LNCaP clone FGC (cell line): ENCODE measurements around the gene ASCL1.

ENCODE experiments used
- DNase-seq: peaks from one replicate; pipeline ENCODE4 v3.0.0-alpha.2; 2011; ENCODE audit warnings: low read depth
- H3K4me3 ChIP-seq: 2 replicates; pipeline ENCODE4 v1.5.1; 2011; ENCODE audit warnings: mild to moderate bottlenecking, low read depth, low read length, control low read depth
- TF ChIP-seq, protein P1 (sequence below): IDR thresholded peaks from 2 replicates; pipeline ENCODE4 v1.5.1; 2012; ENCODE audit warnings: mild to moderate bottlenecking; ENCODE audit not compliant: control insufficient read depth, insufficient read depth; ENCODE audit errors: extremely low read depth

ASCL1 gene

DNA sequence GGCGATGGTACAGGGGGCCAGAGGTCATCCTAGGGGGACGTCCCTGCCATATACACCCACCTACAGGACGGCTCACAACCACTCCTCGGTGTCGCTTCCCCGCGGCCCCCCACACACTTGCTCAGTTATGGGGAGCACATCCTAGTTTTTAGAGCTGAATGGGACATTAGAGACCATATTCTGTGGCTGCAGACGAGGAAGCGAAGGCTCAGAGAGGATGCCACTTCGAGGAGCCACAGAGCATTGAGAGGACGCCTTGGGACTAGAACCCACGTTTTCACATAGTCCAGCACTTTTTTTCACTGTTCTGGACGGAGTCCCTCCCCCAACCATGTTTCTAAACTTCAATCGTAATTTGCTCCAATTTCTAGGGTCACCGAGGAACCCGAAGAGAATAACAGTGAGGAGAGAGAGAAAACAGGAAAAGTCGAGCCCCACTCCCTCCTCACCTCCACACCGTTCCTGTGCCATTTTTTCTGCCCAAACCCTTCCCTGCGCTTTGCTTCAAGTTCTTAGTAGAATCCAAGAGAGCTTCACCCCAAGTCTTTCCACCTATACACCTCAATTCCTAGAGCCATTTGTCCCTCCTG is 641 bp upstream of the ASCL1 start:
- no peak overlapping the region for H3K4me3 ChIP-seq
- no peak for DNase-seq
- TF ChIP-seq, protein P1, sequence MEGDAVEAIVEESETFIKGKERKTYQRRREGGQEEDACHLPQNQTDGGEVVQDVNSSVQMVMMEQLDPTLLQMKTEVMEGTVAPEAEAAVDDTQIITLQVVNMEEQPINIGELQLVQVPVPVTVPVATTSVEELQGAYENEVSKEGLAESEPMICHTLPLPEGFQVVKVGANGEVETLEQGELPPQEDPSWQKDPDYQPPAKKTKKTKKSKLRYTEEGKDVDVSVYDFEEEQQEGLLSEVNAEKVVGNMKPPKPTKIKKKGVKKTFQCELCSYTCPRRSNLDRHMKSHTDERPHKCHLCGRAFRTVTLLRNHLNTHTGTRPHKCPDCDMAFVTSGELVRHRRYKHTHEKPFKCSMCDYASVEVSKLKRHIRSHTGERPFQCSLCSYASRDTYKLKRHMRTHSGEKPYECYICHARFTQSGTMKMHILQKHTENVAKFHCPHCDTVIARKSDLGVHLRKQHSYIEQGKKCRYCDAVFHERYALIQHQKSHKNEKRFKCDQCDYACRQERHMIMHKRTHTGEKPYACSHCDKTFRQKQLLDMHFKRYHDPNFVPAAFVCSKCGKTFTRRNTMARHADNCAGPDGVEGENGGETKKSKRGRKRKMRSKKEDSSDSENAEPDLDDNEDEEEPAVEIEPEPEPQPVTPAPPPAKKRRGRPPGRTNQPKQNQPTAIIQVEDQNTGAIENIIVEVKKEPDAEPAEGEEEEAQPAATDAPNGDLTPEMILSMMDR, result no peak

DNA sequence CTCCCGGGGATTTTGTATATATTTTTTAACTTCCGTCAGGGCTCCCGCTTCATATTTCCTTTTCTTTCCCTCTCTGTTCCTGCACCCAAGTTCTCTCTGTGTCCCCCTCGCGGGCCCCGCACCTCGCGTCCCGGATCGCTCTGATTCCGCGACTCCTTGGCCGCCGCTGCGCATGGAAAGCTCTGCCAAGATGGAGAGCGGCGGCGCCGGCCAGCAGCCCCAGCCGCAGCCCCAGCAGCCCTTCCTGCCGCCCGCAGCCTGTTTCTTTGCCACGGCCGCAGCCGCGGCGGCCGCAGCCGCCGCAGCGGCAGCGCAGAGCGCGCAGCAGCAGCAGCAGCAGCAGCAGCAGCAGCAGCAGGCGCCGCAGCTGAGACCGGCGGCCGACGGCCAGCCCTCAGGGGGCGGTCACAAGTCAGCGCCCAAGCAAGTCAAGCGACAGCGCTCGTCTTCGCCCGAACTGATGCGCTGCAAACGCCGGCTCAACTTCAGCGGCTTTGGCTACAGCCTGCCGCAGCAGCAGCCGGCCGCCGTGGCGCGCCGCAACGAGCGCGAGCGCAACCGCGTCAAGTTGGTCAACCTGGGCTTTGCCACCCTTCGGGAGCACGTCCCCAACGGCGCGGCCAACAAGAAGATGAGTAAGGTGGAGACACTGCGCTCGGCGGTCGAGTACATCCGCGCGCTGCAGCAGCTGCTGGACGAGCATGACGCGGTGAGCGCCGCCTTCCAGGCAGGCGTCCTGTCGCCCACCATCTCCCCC is 777 bp downstream of the ASCL1 start:
- peak overlapping the region; percentile 28; the same call in 1 of the 2 replicates for H3K4me3 ChIP-seq
- DNase-seq, result no peak
- TF ChIP-seq, protein P1, result no peak

DNA sequence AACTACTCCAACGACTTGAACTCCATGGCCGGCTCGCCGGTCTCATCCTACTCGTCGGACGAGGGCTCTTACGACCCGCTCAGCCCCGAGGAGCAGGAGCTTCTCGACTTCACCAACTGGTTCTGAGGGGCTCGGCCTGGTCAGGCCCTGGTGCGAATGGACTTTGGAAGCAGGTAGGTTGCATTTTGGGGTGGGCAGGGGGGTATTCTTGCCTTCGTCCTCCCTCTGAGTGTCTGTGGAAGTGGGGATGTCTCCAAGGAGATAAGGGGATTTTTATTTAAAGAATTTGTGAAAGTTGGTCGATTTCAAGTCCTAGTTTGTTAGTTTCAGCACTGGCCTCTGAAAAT is 1.3 kb downstream of the ASCL1 start:
- no peak overlapping the region for H3K4me3 ChIP-seq
- TF ChIP-seq, protein P1, result no peak
- no peak for DNase-seq

DNA sequence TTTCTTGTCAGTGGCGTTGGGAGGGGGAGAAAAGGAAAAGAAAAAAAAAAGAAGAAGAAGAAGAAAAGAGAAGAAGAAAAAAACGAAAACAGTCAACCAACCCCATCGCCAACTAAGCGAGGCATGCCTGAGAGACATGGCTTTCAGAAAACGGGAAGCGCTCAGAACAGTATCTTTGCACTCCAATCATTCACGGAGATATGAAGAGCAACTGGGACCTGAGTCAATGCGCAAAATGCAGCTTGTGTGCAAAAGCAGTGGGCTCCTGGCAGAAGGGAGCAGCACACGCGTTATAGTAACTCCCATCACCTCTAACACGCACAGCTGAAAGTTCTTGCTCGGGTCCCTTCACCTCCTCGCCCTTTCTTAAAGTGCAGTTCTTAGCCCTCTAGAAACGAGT is 1.9 kb downstream of the ASCL1 start:
- DNase-seq, result no peak
- no peak overlapping the region for H3K4me3 ChIP-seq

DNA sequence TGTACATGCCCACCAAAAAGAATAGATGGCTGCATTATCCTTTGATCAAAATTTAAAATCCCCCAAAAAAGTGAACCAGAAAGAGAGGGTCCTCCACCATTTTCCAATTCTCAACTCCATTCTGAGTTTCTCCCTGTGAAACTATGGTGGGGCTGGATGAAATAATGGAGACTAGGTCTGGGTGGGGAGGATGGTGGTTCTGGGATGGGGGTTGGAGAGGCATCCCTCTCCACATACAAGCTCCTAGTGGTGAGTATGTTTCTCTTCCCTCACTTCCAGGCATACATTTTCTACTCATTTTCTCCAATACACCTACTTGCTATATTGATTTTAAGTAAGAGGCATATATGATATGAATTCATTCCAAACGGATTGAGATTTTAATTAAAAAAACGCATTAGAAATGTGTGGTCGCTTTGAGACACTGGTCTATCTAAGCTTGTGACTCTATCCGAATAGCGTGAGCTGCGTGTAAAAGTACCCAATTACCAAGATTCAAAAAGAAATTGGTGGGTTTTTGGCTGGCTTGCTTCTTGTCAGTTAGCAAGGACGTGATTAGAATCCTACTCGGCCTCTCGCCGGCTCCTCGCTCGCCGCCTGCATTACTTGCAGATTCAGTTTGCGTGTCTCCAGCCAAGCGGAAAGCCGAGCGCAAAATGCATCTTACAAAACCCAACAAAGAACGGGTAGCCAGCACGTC is 3.4 kb downstream of the ASCL1 start:
- H3K4me3 ChIP-seq, result no peak overlapping the region
- DNase-seq, result no peak
- TF ChIP-seq, protein P1, result no peak

More for the DNA sequence above, 1.9 kb downstream of the ASCL1 start:
- TF ChIP-seq, protein P1, result no peak

DNA sequence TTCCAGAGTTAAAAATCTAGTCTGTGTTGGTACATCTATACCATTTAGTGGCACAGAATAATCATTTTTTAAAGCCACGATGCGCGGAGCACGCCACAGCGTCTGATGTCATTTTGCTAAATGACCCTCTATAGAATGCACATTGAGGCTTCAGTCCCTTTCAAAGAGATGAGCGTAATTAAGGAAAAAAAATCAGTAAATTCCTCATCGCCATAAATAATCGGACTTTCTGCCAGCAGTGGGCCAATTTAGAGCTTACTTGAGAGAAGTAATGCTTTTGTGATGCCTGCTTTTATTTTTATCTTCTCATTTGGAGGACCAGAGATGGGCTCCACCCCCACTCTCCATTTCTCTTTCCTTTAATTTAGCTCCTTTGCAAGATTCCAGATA is 4.0 kb downstream of the ASCL1 start:
- no peak overlapping the region for H3K4me3 ChIP-seq
- no peak for DNase-seq
- TF ChIP-seq, protein P1, result no peak
